GF-D8 (cell line): Measurements from ENCODE around the gene TCF25.
"Not testable (repeated sequence)": the region's sequence is repeated elsewhere in the genome, so short reads cannot be mapped to it uniquely, and the experiment has no call there.

Experiments used
- DNase-seq: peaks from one replicate; lab custom pipeline; 2025; lab: John Stamatoyannopoulos, UW

Gene TCF25

GRCh38 chr16:89905511-89906139 is 32.2 kb downstream of the TCF25 start:
- no peak for DNase-seq

- DNase-seq: no peak
Observed at GRCh38 chr16:89906140-89907025, 33.0 kb downstream of the TCF25 start.

GRCh38 chr16:89907055-89907814 is 33.8 kb downstream of the TCF25 start:
- DNase-seq: no peak

- DNase-seq: no peak
Observed at GRCh38 chr16:89908236-89908635, 34.8 kb downstream of the TCF25 start.

GRCh38 chr16:89909777-89910716 is 36.7 kb downstream of the TCF25 start:
- no peak for DNase-seq

GRCh38 chr16:89910717-89911354 is 37.4 kb downstream of the TCF25 start:
- DNase-seq: no peak

DNA sequence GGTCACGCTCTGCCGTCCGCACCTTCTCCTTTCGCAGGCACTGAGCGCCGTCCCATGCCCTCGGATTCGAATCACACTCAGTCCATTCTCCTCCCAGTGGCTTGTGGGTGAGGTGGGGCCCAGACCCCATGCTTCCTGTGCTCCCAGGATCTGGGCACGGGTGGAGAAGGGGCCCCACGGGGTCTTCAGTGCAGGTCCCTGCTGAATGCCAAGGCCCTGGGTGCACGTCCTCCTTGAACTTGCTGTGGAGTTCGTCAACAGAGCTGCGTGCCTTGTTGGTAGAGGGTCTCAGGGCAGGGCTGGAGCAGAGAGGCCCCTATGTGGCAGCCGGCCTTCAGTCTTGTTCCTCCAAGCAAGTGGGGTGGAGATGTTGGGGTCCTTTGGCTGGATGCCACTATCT is 38.0 kb downstream of the TCF25 start:
- DNase-seq: no peak

- DNase-seq: no peak
Observed at GRCh38 chr16:89912143-89912542, 38.8 kb downstream of the TCF25 start.

- no peak for DNase-seq
Observed at GRCh38 chr16:89912627-89913026, 39.2 kb downstream of the TCF25 start.

DNA sequence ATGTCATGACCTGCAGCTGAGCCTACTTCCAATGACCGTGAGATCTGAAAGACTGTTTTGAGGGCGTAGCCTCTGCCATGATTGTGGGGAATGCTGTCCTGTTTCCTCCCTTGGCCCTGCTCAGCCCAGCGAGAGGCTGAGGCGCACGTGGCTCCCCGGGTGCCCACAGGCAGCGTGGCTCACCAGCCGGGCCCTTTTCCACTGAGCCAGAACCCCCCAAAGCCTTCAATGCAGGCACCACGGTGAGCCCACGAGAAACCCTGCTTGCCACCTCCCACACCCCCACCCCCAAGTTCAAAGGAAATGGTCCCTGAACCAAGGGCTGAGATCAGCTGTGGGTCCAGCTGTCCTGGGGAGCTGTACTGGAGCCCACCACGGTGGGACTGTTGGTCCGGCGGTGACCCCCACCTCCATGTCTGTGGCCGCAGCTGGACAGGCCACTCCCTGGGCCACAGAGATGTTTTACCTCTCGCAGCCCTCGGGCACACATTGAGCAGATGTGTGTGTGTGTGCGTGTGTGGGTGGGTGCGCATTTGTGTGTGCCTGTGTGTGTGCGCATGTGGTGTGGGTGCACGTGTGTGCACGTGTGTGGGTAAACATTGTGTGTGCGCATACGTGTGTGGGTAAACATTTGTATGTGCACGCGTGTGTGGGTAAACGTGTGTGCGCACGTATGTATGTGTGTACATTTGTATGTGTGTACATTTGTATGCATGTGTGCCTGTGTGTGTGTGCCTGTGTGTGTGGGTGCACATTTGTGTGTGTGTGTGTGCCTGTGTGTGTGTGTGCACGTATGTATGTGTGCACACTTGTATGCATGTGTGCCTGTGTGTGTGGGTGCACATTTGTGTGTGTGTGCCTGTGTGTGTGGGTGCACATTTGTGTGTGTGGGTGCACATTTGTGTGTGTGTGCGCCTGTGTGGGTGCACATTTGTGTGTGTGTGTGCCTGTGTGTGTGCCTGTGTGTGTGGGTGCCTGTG is 40.3 kb downstream of the TCF25 start:
- no peak for DNase-seq

GRCh38 chr16:89914642-89915285 is 41.4 kb downstream of the TCF25 start:
- not testable (repeated sequence) for DNase-seq

GRCh38 chr16:89915303-89916232 is 42.2 kb downstream of the TCF25 start:
- no peak for DNase-seq

- peak; percentile 89 for DNase-seq
Observed at GRCh38 chr16:89917773-89918452, 44.5 kb downstream of the TCF25 start.

DNA sequence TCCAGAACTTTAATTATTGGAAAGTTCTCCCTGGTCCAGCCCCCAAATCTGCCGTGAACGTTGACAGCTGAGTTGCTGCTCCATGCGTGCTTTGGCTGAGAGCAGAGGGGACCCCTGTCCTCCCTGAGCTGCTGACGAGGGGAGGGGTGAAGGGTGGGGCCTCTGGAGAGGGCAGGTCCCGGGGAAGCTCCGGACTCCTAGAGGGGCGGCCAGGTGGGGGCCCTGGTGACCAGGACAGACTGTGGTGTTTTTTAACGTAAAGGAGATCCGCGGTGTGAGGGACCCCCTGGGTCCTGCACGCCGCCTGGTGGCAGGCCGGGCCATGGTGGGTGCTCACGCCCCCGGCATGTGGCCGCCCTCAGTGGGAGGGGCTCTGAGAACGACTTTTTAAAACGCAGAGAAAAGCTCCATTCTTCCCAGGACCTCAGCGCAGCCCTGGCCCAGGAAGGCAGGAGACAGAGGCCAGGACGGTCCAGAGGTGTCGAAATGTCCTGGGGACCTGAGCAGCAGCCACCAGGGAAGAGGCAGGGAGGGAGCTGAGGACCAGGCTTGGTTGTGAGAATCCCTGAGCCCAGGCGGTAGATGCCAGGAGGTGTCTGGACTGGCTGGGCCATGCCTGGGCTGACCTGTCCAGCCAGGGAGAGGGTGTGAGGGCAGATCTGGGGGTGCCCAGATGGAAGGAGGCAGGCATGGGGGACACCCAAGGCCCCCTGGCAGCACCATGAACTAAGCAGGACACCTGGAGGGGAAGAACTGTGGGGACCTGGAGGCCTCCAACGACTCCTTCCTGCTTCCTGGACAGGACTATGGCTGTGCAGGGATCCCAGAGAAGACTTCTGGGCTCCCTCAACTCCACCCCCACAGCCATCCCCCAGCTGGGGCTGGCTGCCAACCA is 45.3 kb downstream of the TCF25 start, which contains the start of gene MC1R:
MC1R (plus strand) TSS at position 410 of the 895 bp plus-strand sequence; CDS start at position 807, 397 bp downstream.
- DNase-seq: peak; percentile 24

GRCh38 chr16:89919535-89920406 is 46.4 kb downstream of the TCF25 start:
- no peak for DNase-seq
